HG02970 (cell line): Measurements from ENCODE around the gene TRIM17.

Source experiments
- ATAC-seq: cut with Tn5 transposase; IDR thresholded peaks from one replicate; pipeline ENCODE4 v1.9.1; 2021; ENCODE audit warnings: mild to moderate bottlenecking, moderate library complexity, moderate number of reproducible peaks; ENCODE audit not compliant: unreplicated experiment, low FRiP score

TRIM17 gene

GRCh38 chr1:228405200-228405978, 11.3 kb downstream of the TRIM17 start:
- ATAC-seq: no peak

- ATAC-seq: no peak
Observed at GRCh38 chr1:228404107-228404720, 12.4 kb downstream of the TRIM17 start.

GRCh38 chr1:228403231-228403631, 13.4 kb downstream of the TRIM17 start:
- ATAC-seq: no peak

- ATAC-seq: no peak
Observed at GRCh38 chr1:228402641-228403025, 14.0 kb downstream of the TRIM17 start.

GRCh38 chr1:228401782-228402640, 14.7 kb downstream of the TRIM17 start:
- no peak for ATAC-seq

GRCh38 chr1:228400692-228401454, 15.8 kb downstream of the TRIM17 start:
- no peak for ATAC-seq

- no peak for ATAC-seq
Observed at GRCh38 chr1:228400237-228400651, 16.4 kb downstream of the TRIM17 start.

GRCh38 chr1:228399531-228400236, 17.0 kb downstream of the TRIM17 start:
- ATAC-seq: no peak

GRCh38 chr1:228398741-228399461, 17.8 kb downstream of the TRIM17 start:
- no peak for ATAC-seq

- ATAC-seq: no peak
Observed at GRCh38 chr1:228397966-228398365, 18.7 kb downstream of the TRIM17 start.

- ATAC-seq: no peak
Observed at GRCh38 chr1:228396770-228397662, 19.6 kb downstream of the TRIM17 start.

- no peak for ATAC-seq
Observed at GRCh38 chr1:228394571-228395394, 21.9 kb downstream of the TRIM17 start.

GRCh38 chr1:228393811-228394570, 22.7 kb downstream of the TRIM17 start:
- ATAC-seq: no peak

GRCh38 chr1:228393268-228393701, 23.4 kb downstream of the TRIM17 start:
- no peak for ATAC-seq

GRCh38 chr1:228392111-228392936, 24.3 kb downstream of the TRIM17 start:
- ATAC-seq: no peak
